ENCODE data around the gene AP2B1.
"Not testable (repeated sequence)": the region's sequence is repeated elsewhere in the genome, so short reads cannot be mapped to it uniquely, and the experiment has no call there.

The AP2B1 gene

DNA sequence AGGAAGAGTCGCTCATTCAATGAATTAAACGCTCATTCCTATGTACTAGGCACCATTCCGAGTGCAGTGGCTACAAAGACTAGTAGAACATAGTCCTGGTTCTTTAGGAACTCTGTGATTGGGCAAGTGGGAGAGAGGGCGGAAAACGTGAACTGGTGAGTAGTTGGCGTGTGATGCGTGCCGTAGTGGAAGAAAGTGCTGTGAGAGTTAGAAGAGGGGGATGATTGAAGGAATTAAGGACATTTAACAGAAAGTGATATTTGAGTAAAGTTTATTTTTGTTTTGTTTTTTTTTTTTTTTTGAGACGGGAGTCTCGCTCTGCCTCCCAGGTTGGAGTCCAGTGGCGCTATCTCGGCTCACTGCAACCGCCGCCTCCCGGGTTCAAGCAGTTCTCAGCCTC lies 18.6 kb upstream of the AP2B1 start:
- peak overlapping the region; percentile 55 to 86 (median 79) for H3K4me3 ChIP-seq
- H3K27ac ChIP-seq, result peak overlapping the region in 20 of 21 experiments; percentile 23 to 91 (median 83)

DNA sequence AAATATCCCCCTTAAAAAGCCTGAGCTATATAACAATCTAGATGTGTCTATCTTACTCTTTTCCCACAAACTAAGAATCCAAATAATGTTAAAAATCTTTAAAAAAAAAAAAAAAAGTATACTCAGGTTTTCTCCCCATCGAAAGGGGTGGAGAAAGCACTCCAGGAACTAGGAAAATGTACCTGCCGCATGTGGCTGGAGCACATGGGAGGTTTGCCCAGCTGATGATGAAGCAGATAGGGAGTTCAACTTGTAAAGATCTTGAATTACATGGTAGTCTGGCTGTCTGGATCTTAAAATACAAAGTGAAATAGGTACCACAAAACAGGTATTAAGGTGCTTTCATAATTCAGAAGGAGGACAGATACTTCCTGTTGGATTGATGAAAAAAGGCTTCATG lies 17.7 kb upstream of the AP2B1 start:
- no peak overlapping the region for H3K27ac ChIP-seq
- no peak overlapping the region for H3K4me3 ChIP-seq

DNA sequence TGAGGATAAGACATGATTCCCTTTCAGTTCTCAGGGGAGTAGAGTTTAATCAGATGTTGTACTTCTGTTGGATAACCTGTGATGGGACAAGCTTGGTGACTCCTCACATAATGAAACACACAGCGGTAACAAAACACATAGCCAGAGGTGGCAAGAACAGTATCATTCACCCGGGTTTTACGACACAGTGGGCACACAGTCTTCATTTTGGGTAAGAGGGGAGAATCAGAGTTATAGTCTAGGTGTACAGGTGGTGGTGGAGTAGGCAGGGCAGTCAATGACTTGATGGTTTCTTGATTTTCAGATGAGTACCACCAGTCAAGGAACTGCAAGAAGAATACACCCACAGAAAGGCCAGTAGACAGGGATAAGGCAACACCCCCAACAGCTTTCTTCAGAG lies 11.4 kb upstream of the AP2B1 start:
- H3K4me3 ChIP-seq, result no peak overlapping the region

DNA sequence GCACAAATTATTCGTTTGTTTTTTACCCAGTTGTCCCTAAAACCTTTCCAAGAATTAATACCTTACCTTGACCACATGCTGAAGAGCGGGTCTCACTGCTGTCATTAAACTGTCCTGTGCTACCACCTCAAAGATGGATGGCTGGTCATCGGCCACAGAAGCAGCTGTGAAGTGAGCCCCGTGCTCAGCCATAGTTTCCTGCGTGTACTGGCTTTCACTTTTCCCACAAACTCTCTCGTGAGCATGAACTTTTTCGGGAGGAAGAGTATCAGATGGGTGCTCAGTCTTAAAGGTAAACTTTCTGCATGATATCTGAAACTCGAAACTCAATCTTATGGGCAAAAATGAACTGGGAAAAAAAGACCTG lies 9.3 kb upstream of the AP2B1 start:
- Histone ChIP-seq H3K27ac (peak overlapping the region in 20 of 21 experiments; percentile 72 to 97 (median 89)), H3K4me3 (peak overlapping the region; percentile 49 to 81 (median 66))

More for the DNA sequence above, 11.4 kb upstream of the AP2B1 start:
- H3K27ac ChIP-seq, result no peak overlapping the region

DNA sequence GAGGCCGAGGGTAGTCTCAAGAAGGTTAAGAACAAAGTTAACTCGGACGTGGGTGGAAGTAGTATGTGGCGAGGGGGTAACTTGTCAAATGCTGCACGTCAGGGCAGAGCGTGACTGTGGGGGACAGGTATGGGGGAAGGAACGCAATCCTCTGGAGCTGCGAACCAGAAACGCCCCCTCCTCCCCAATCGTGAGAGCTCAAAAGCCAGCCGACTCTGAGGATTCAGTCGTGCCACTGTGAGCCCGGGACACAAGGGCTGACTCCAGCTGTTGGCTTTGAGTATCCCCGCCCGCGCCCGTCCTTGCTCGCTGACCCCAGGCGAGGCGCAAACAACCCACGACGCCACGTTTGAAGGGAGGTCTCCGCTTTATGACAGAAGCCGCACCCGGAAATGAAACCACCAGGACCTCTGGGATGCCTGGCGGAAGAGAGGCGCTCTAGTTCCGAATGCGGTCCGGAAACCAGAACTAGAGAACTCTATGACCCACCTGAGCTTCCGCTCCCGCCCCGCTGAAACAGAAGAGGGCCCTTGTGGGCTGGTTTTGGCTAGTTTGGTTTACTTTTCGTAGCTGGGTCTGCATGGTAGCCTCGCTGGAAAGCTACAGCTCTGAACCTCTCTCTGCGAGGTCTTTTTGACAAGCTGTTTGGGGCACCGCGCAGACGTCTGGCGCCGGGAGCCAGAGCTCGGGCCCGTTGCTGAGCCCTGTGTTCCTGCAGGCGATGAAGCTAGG lies 8.8 kb upstream of the AP2B1 start, which contains the start of gene PEX12:
TSS of gene PEX12 (minus strand) at position 375 of the 732 bp plus-strand sequence. CDS start 550 bp downstream, outside the sequence.
- H3K4me3 ChIP-seq, result peak within 1 kb of the TSS; percentile 49 to 81 (median 66)
- peak within 1 kb of the TSS; percentile 72 to 97 (median 88) for H3K27ac ChIP-seq

DNA sequence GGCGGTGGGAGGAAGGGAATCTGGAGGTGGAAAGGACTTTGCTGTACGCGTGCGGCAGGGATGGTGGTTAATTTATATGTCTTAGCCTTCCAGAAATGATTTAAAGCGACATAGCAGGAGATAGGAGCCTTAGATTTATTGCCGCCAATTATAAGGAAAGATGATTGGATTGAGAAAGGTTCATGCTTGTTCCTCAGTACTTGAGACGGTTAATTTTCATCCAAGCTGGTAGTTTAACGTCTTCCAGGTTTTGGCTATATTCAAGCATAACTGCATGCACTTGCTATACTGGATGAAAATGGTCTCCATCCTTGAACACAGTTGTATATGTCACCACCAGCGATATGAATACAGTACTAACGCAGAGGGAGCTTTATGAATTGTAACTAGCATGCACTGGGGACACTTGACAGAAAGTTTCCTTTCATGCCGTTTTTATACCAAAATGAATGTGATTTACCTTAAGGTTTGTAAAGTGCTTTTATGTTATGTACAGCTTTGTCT lies 8.1 kb upstream of the AP2B1 start:
- H3K27ac ChIP-seq, result peak overlapping the region; percentile 72 to 97 (median 88)
- peak overlapping the region; percentile 49 to 81 (median 66) for H3K4me3 ChIP-seq

DNA sequence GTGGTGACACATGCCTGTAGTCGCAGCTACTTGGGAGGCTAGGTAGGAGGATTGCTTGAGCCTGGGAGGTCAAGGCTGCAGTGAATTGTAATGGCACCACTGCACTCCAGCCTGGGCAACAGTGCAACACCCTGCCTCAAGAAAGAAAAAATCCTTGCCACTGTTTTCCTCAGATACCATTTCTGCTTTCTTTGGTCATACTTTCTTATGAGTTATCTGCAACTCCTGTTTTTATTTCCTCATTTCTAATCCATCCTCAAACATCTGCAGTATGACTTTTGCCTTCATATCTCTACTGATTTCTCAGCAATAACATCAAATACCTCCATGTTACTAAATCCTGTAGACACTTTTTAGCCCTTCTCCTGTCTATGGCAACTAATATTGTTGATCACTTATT lies 3.1 kb upstream of the AP2B1 start:
- Histone ChIP-seq H3K27ac (no peak overlapping the region), H3K4me3 (no peak overlapping the region)

DNA sequence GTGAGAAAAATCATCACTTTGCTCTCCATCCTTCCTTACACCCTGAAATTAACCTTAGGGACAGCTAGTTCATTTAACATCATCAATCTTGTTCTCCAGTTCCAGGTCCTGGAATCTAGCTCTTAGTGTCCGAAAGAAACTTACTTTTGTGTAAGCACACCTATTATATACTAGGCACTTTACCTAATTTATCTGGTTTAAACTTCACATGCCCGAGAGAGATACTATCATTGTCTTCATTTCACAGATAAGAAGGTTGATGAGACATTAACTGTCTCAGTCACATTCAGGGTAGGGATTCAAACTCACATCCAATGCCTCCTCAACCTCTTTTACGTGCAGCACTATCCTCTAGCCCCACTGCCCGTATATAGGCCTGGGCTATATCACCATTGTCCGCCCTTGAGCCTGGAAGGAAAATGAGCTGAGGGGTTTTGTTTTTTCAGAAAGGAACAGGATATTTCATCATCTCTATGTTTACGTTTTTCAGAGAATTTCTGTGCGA lies 501 bp upstream of the AP2B1 start:
- Histone ChIP-seq H3K4me3 (peak overlapping the region; percentile 57 to 75 (median 67)), H3K27ac (peak overlapping the region in 20 of 21 experiments; percentile 72 to 93 (median 89))

DNA sequence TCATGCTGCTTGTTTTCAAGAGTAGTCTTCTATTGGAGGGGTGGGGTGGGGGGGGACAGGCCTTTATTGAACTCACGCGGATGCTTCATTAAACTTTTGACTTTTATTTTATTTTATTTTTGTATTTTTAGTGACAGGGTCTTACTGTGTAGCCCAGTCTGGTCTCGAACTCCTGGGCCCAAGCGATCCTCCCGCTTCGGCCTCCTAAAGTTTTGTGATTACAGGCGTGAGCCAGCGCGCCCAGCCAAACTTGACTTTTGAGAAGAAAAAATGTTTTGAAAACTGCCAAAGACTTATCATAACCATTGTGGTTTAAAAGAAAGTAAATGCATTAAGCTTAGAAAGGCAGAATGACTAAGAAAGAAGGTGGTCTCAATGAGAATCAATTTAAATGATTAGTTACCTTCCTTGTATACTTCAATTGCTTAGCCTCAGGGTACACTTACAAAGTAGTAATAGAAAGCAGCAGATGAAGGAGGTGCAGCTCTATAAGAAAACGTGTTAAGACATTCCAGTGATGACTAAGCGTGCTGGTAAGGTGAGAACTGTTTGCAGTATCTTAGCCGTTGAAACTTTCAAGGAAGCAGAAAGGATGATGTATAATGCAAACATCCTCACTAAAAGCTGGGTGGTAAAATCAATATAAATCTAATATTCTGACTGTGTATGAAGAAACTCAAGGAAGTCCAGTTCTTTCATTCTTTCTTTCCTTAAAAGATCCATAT lies 1.2 kb downstream of the AP2B1 start:
- peak overlapping the region in 7 of 21 experiments; percentile 85 to 91 (median 89) for H3K27ac ChIP-seq
- H3K4me3 ChIP-seq, result peak overlapping the region; percentile 57 to 75 (median 67)

DNA sequence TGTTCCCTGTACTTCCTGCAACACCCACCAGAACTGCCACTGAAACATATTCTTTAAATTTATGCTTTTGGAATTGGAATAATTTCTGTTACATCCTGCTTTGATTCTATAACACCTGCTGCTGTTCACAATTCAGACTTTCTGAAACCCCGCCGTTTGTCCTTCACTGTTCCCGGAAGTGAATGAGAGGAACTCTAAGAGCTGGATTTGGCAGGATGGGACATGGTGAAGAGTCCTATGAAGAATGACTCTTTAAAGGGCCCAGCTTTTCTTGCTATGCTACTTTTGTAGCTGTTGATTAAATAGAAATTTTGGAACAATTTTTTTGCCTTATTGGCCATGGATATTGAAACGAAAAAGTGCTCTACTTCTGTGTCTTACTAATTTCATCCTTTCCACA lies 8.9 kb downstream of the AP2B1 start:
- Histone ChIP-seq H3K27ac (no peak overlapping the region), H3K4me3 (no peak overlapping the region)

DNA sequence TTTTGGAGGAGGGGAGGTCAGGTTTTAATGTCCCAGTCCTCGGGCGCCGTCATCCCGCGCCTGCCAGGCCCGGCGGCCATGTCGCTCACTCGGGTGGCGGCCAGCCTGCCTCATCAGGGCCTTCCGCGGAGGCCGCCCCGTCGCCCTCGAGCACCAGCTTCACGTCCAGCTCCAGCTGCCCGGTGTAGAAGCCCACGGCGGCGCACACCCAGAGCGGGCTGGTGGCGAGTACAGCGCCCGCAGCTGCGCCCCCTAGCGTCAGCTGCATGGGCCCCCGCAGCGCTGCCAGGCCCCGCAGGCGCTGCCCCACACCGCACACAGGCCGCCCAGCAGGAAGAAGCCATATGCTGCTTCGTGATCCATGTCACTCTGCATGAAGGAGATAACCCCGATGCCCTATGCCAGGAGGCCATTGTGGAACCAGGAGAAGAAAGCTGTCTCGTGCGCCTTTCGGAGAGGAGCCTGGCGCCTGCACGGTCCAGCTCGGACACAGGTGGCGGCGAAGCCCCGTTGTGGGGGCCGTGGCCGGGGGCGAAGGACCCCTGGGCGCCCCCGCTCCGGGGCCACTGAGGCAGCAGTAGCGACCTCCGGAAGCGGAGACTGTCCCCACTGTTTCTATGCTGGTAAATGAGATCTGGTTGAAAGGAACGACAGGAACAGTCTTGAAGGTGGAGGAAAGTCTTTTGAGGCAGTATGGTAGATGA lies 9.6 kb downstream of the AP2B1 start:
- H3K4me3 ChIP-seq, result no peak overlapping the region
- H3K27ac ChIP-seq, result no peak overlapping the region

DNA sequence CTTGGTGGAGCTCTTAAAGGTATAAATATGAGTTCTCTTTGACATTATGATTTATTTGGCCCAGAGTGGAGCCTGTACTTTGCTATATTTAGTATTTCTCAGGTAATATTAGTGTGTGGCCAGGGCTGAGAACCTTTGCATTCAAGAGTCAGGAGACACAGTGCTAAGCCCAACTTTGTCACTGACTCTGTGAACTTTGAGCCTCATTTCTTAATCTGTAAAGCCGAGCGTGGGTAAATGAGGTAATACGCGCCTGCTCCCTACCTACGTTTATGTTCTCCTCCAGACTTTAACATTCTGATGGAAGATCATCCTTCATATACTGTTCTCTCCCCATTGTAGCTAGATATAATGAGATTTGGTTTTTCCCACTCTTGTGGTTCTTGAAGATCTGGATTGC lies 10.5 kb downstream of the AP2B1 start:
- Histone ChIP-seq H3K4me3 (no peak overlapping the region), H3K27ac (no peak overlapping the region)

DNA sequence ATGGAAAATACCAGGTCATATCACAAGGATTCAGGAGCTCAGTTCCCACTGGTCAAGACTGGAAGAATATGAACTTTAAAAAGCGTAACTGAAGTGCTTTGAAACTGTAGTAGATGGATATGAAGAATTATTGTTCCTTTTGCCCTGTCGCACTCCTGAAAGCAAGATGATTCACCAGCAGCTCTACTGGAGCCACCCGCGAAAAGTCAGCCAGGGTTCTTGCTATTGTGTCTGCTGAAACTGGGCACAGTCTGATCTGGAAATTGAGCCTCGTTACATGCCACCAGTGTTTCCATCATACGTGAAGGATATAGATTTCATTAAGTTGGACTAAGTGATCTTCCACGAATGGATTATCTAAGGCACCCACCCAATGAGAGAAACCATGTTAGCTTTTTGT lies 16.6 kb downstream of the AP2B1 start:
- H3K4me3 ChIP-seq, result no peak overlapping the region
- H3K27ac ChIP-seq, result no peak overlapping the region

DNA sequence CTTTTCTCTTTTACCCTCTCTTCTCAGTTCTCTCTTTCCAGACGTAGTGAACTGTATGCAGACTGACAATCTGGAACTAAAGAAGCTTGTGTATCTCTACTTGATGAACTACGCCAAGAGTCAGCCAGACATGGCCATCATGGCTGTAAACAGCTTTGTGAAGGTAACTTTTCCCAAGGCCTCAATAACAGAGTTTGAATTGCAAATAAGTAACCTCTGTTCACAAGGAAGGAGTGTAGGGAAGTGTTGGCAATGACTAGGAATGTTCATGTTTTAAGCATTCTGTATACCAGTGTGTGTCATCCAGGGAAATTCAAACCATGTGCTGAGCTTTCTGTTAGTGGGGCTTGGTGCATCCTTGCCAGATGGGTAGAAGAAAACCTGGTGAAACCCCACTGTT lies 18.6 kb downstream of the AP2B1 start:
- Histone ChIP-seq H3K27ac (no peak overlapping the region), H3K4me3 (no peak overlapping the region)

DNA sequence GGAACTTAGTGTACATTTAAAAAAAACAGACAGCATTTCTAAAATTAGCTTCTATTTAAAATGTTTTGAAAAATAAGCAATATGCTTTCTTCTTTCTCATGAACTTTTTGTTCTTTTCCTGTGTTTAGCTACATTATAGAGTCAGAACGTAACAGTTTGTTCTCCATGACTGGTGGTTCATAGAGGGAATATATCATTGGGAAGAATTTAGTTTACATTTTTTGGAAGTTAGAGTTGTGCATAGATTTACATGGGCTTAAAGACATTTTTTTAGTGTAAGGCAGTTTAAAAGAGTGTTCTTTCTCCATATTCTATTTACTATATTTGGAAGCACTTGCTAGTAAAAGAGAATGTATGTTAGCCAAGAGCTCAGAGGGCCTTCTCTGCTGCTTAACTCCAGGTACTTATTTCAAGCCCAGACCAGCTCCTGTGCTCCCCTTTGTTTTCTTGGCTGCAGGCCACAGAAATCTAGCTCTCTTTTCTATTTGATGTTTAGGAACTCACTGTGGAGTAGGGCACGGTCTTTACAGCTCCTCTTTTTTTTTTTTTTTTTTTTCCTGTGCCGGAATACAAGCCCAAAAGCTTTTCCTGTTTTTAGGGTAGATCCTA lies 20.2 kb downstream of the AP2B1 start:
- H3K27ac ChIP-seq, result no peak overlapping the region
- H3K4me3 ChIP-seq, result no peak overlapping the region

DNA sequence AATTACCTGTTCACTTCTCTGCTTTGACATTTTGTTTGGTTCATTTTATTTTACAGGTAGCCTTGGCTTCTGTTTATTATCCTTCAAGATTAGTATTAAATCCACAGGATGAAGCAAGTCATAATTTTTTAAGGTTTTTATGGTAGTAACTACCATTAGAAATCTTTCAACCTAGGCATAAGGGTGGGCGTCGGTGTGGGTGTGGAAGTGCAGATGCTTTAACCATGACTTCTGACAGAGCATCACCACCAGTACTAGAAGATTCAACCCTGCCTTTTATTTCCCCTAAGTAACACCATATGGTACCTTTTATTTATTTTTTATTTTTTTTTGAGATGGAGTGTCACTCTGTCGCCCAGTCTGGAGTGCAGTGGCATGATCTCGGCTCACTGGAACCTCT lies 22.7 kb downstream of the AP2B1 start:
- H3K4me3 ChIP-seq, result no peak overlapping the region
- no peak overlapping the region for H3K27ac ChIP-seq

DNA sequence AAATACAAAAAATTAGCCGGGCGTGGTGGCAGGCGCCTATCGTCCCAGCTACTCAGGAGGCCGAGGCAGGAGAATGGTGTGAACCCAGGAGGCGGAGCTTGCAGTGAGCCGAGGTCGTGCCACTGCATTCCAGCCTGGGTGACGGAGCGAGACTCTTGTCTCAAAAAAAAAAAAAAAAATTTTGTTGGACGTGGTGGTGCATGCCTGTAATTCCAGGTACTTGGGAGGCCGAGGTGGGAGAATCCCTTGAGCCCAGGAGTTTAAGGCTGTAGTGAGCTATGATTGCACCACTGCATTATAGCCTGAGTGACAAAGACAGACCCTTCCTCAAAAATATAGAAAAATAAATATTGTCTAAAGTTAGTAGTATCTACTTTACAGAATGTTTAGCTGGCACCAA lies 23.6 kb downstream of the AP2B1 start:
- not testable (repeated sequence) for H3K27ac ChIP-seq, H3K4me3 ChIP-seq

DNA sequence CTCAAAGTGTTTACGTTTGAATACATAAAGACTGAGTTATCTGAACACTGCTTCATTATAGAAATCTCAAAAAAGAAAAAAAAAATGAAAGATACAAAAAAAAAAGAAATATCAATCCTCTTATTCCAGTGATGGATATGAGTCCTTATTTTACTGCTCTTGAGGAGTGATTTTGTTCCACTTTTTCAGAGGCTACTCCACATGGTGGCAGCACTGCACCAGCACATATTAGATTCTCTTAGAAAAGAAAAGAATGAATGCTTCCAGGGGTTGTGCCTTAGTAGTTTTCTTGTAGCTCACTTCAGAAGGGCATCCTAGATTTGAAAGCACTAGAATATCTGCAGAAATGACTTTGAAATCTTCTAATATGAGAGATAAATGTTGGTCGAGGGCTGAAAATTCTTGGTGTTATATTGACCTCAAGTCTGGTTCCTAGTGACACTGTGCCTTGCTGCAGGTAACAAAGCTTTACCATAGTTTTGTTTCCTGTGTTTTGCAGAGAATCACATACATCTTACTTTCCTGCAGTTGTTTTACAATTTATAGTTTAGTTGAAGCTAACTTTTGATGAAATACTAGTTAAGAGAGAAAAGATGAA lies 25.9 kb downstream of the AP2B1 start:
- no peak overlapping the region for H3K27ac ChIP-seq
- no peak overlapping the region for H3K4me3 ChIP-seq

DNA sequence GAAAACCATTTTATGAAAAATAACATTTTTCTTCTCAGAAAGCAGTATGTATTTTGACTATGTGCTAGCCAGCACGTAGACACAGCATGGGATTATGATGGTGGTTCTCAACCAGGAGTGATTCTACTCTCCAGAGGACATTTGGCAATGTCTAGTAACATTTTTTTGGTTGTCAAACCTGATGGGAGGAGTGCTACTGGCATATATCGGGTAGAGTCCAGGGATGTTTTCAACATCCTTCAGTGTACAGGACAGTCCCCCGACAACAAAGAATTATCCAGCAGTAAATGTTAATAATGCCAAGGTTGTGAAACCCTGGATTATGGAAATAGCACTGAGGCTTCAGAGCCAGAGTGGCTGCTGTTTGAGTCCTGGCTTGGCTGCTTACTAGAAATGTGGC lies 27.7 kb downstream of the AP2B1 start:
- no peak overlapping the region for H3K4me3 ChIP-seq
- no peak overlapping the region for H3K27ac ChIP-seq
